ENCODE results near the gene DPM3. TPM values are rescaled to one million over a fixed set of nuclear protein-coding genes. Genes with fewer than 3 reads are reported as not detected.
A peak's percentile ranks its signal among the peaks of the same experiment; 100 is the strongest.

Gene DPM3
- total RNA-seq, 1 experiment from 2014 or later: 113 TPM

DNA sequence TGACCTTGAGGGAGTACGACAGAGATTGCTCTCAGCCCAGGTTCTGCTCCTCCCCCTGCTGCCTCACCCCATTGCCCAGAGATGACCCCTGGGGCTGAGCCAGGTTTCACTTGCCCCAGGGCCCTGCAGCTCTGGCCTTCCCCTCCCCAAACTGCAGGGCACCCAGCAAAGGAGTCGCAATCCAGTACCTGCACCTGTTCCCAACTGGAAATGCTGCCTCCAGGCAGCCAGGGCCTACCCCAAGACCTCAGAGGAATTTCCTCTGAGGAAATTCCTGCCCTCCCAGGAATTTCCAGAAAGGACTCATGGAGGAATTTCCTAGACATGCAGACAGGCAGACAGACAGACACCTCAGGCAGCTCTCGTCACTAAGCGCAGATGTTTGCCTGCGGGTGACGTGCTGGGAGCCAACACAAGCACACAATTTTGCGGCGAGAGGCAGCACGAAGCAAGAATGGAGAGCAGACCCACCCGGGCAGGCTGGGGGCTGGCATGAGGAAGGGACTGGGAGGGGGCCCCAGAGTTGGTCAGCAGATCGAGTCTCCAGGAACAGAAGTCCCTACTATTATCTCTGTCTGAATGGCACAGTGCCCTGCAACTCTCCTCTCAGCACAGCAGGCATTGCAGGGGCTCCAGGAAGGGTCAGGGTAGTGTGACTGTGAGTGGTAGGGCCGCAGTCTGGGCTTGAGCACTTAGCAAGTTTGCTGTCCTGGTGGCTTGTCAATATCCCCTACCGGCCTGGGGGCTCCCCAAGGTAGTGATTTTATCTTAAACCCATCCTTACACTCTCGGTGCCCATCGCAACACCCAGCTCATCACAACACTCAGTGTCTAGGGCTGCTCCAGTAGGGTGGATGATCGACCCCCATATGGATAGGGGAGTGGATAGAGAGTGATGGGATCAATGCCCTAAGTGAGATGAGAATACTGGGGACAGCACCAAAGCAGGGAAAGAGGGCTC, 15.5 kb downstream of the DPM3 start:
- Histone ChIP-seq H3K4me1 (ENCODE audit: control insufficient read depth in 1 of 2, insufficient read depth in 2 of 2, low read length in 2 of 2) (peaks cover 19 to 51% of the 10 kb centered on the region in 2 experiments), H3K79me2 (ENCODE audit: insufficient read depth, low read length) (peaks cover 20% of the 10 kb centered on the region), H4K20me1 (ENCODE audit: insufficient read depth) (no peaks in the 10 kb centered on the region), H2AFZ (ENCODE audit: low read depth, low read length, poor library complexity, severe bottlenecking) (no peak overlapping the region), H3K9ac (ENCODE audit: low read length) (no peak overlapping the region), H3K4me3 (replicated peaks in 1 of 2; ENCODE audit: low read depth in 1 of 2, low read length in 2 of 2) (no peak overlapping the region), H3K27ac (ENCODE audit: low read depth, low read length) (no peak overlapping the region), H3K36me3 (ENCODE audit: control insufficient read depth in 1 of 2, insufficient read depth in 2 of 2, low read length in 2 of 2) (no peaks in the 10 kb centered on the region), H3K27me3 (ENCODE audit: insufficient read depth, low read length) (peaks cover 6% of the 10 kb centered on the region; the same call in 1 of the 2 replicates), H3K4me2 (ENCODE audit: low read length) (peak overlapping the region; percentile 4), H3K9me2 (ENCODE audit: insufficient read depth) (no peaks in the 10 kb centered on the region), H3K9me3 (ENCODE audit: control insufficient read depth in 1 of 2, insufficient read depth in 1 of 2, low read depth in 1 of 2, low read length in 2 of 2) (no peaks in the 10 kb centered on the region)
- DNase-seq (ENCODE audit: low read depth, low spot score): no peak
- no peak for TF ChIP-seq FOSL1 (IDR thresholded peaks at IDR 0.05; ENCODE audit: low read depth)
- TF ChIP-seq JUND (IDR thresholded peaks at IDR 0.05): no peak
- no peak for TF ChIP-seq RAD21 (IDR thresholded peaks at IDR 0.05; ENCODE audit: low read depth)
- TF ChIP-seq, protein P1, sequence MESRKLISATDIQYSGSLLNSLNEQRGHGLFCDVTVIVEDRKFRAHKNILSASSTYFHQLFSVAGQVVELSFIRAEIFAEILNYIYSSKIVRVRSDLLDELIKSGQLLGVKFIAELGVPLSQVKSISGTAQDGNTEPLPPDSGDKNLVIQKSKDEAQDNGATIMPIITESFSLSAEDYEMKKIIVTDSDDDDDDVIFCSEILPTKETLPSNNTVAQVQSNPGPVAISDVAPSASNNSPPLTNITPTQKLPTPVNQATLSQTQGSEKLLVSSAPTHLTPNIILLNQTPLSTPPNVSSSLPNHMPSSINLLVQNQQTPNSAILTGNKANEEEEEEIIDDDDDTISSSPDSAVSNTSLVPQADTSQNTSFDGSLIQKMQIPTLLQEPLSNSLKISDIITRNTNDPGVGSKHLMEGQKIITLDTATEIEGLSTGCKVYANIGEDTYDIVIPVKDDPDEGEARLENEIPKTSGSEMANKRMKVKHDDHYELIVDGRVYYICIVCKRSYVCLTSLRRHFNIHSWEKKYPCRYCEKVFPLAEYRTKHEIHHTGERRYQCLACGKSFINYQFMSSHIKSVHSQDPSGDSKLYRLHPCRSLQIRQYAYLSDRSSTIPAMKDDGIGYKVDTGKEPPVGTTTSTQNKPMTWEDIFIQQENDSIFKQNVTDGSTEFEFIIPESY (IDR thresholded peaks at IDR 0.05; ENCODE audit: extremely low read depth, insufficient replicate concordance, low read length): no peak
- TF ChIP-seq TCF7L2 (IDR thresholded peaks at IDR 0.05; ENCODE audit: borderline replicate concordance, extremely low read depth, insufficient read depth, insufficient read length): no peak
- TF ChIP-seq CEBPB (IDR thresholded peaks at IDR 0.05; ENCODE audit: low read depth): no peak
- TF ChIP-seq EZH2phosphoT487 (IDR thresholded peaks at IDR 0.05; ENCODE audit: borderline replicate concordance): no peak
- no peak for TF ChIP-seq EZH2 (IDR thresholded peaks at IDR 0.05)
- TF ChIP-seq, protein P2, sequence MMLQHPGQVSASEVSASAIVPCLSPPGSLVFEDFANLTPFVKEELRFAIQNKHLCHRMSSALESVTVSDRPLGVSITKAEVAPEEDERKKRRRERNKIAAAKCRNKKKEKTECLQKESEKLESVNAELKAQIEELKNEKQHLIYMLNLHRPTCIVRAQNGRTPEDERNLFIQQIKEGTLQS (IDR thresholded peaks at IDR 0.05): no peak
- no peak for TF ChIP-seq YY1 (IDR thresholded peaks at IDR 0.05; ENCODE audit: extremely low read depth, insufficient replicate concordance, low read depth, low read length)
- TF ChIP-seq ZNF274 (IDR thresholded peaks at IDR 0.05; ENCODE audit: low read depth, low read length): no peak
- TF ChIP-seq, protein P3, sequence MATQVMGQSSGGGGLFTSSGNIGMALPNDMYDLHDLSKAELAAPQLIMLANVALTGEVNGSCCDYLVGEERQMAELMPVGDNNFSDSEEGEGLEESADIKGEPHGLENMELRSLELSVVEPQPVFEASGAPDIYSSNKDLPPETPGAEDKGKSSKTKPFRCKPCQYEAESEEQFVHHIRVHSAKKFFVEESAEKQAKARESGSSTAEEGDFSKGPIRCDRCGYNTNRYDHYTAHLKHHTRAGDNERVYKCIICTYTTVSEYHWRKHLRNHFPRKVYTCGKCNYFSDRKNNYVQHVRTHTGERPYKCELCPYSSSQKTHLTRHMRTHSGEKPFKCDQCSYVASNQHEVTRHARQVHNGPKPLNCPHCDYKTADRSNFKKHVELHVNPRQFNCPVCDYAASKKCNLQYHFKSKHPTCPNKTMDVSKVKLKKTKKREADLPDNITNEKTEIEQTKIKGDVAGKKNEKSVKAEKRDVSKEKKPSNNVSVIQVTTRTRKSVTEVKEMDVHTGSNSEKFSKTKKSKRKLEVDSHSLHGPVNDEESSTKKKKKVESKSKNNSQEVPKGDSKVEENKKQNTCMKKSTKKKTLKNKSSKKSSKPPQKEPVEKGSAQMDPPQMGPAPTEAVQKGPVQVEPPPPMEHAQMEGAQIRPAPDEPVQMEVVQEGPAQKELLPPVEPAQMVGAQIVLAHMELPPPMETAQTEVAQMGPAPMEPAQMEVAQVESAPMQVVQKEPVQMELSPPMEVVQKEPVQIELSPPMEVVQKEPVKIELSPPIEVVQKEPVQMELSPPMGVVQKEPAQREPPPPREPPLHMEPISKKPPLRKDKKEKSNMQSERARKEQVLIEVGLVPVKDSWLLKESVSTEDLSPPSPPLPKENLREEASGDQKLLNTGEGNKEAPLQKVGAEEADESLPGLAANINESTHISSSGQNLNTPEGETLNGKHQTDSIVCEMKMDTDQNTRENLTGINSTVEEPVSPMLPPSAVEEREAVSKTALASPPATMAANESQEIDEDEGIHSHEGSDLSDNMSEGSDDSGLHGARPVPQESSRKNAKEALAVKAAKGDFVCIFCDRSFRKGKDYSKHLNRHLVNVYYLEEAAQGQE (IDR thresholded peaks at IDR 0.05; ENCODE audit: low read depth): no peak
- no peak for TF ChIP-seq POLR2AphosphoS5 (IDR thresholded peaks at IDR 0.05; ENCODE audit: low read depth, low read length)
- TF ChIP-seq POLR2A (IDR thresholded peaks at IDR 0.05; ENCODE audit: borderline replicate concordance, extremely low read depth, insufficient read depth, insufficient read length): no peak
- TF ChIP-seq, protein P4, sequence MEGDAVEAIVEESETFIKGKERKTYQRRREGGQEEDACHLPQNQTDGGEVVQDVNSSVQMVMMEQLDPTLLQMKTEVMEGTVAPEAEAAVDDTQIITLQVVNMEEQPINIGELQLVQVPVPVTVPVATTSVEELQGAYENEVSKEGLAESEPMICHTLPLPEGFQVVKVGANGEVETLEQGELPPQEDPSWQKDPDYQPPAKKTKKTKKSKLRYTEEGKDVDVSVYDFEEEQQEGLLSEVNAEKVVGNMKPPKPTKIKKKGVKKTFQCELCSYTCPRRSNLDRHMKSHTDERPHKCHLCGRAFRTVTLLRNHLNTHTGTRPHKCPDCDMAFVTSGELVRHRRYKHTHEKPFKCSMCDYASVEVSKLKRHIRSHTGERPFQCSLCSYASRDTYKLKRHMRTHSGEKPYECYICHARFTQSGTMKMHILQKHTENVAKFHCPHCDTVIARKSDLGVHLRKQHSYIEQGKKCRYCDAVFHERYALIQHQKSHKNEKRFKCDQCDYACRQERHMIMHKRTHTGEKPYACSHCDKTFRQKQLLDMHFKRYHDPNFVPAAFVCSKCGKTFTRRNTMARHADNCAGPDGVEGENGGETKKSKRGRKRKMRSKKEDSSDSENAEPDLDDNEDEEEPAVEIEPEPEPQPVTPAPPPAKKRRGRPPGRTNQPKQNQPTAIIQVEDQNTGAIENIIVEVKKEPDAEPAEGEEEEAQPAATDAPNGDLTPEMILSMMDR (IDR thresholded peaks at IDR 0.05 in 2 of 3, conservative IDR thresholded peaks at IDR 0.05 in 1 of 3; ENCODE audit: borderline replicate concordance in 1 of 3, insufficient read depth in 1 of 3, low read depth in 2 of 3, low read length in 2 of 3): no peak
- no peak for TF ChIP-seq ZFX (IDR thresholded peaks at IDR 0.05)
- ChIA-PET POLR2A (interaction anchor here (0.8 kb wide), 1 partner anchor 10 kb away, joined by 3 read pairs; no protein-coding TSS in a partner anchor), RAD21 (ENCODE audit: low non-redundant PET in 1 of 2, low total read pairs in 2 of 2, uncharacterized antibody in 2 of 2, unreplicated experiment in 2 of 2) (no interaction called here), CTCF (no interaction called here)
- no peak for ATAC-seq
- BruUV-seq (replicated peaks): no TSS peak
- intact Hi-C loops (cut with micrococcal nuclease): no loop called here

Measured in HCT116 (cell line).